ENCODE data around the gene TBXA2R.

TBXA2R gene

GRCh38 chr19:3547767-3548282 is 58.9 kb downstream of the TBXA2R start:
- Histone ChIP-seq H3K36me3 (ENCODE audit: control insufficient read depth, insufficient read depth, low read length) (peaks cover 48% of the 10 kb centered on the region), H3K9me3 (ENCODE audit: control insufficient read depth, low read length) (no peaks in the 10 kb centered on the region), H3K4me1 (ENCODE audit: control insufficient read depth, insufficient read depth, low read length, poor library complexity, severe bottlenecking) (peaks cover 3% of the 10 kb centered on the region), H3K4me3 (ENCODE audit: extremely low read depth, insufficient read depth, low read length, poor library complexity, severe bottlenecking) (no peak overlapping the region), H3K27ac (ENCODE audit: low read depth, low read length, severe bottlenecking) (no peak overlapping the region)
- WGBS, 2 experiments (ENCODE audit: insufficient coverage in 2 of 2) = 95 to 96% methylated on average over 31 to 36 of the region's 36 CpGs

- H3K36me3 ChIP-seq (ENCODE audit: control insufficient read depth, insufficient read depth, low read length) = peaks cover 45% of the 10 kb centered on the region
- H3K4me1 ChIP-seq (ENCODE audit: control insufficient read depth, insufficient read depth, low read length, poor library complexity, severe bottlenecking) = no peaks in the 10 kb centered on the region
- no peak overlapping the region for H3K4me3 ChIP-seq (ENCODE audit: extremely low read depth, insufficient read depth, low read length, poor library complexity, severe bottlenecking)
- H3K9me3 ChIP-seq (ENCODE audit: control insufficient read depth, low read length) = no peaks in the 10 kb centered on the region
- 93 to 94% methylated on average over 13 to 15 of the region's 15 CpGs for WGBS, 2 experiments (ENCODE audit: insufficient coverage in 2 of 2)
- H3K27ac ChIP-seq (ENCODE audit: low read depth, low read length, severe bottlenecking) = no peak overlapping the region
Measured at GRCh38 chr19:3547301-3547731, 59.4 kb downstream of the TBXA2R start.

- Histone ChIP-seq H3K9me3 (ENCODE audit: control insufficient read depth, low read length) (no peaks in the 10 kb centered on the region), H3K36me3 (ENCODE audit: control insufficient read depth, insufficient read depth, low read length) (peaks cover 39% of the 10 kb centered on the region), H3K27ac (ENCODE audit: low read depth, low read length, severe bottlenecking) (no peak overlapping the region), H3K4me3 (ENCODE audit: extremely low read depth, insufficient read depth, low read length, poor library complexity, severe bottlenecking) (no peak overlapping the region), H3K4me1 (ENCODE audit: control insufficient read depth, insufficient read depth, low read length, poor library complexity, severe bottlenecking) (no peaks in the 10 kb centered on the region)
- WGBS, 2 experiments (ENCODE audit: insufficient coverage in 2 of 2) = 95 to 99% methylated on average over 21 to 22 of the region's 23 CpGs
Measured at GRCh38 chr19:3546119-3546518, 60.6 kb downstream of the TBXA2R start.

GRCh38 chr19:3545669-3546034 is 61.0 kb downstream of the TBXA2R start:
- Histone ChIP-seq H3K36me3 (ENCODE audit: control insufficient read depth, insufficient read depth, low read length) (peaks cover 34% of the 10 kb centered on the region), H3K4me3 (ENCODE audit: extremely low read depth, insufficient read depth, low read length, poor library complexity, severe bottlenecking) (no peak overlapping the region)
- 89 to 94% methylated on average over 8 to 10 of the region's 10 CpGs for whole genome bisulfite sequencing, 2 experiments (ENCODE audit: insufficient coverage in 2 of 2)

GRCh38 chr19:3544742-3545668 is 61.7 kb downstream of the TBXA2R start:
- WGBS, 2 experiments (ENCODE audit: insufficient coverage in 2 of 2) = 36 to 75% methylated on average over 6 to 29 of the region's 30 CpGs

More at GRCh38 chr19:3545669-3546034, 61.0 kb downstream of the TBXA2R start:
- Histone ChIP-seq H3K9me3 (ENCODE audit: control insufficient read depth, low read length) (no peaks in the 10 kb centered on the region), H3K4me1 (ENCODE audit: control insufficient read depth, insufficient read depth, low read length, poor library complexity, severe bottlenecking) (no peaks in the 10 kb centered on the region), H3K27ac (ENCODE audit: low read depth, low read length, severe bottlenecking) (no peak overlapping the region)

More at GRCh38 chr19:3544742-3545668, 61.7 kb downstream of the TBXA2R start:
- Histone ChIP-seq H3K4me3 (ENCODE audit: extremely low read depth, insufficient read depth, low read length, poor library complexity, severe bottlenecking) (no peak overlapping the region), H3K9me3 (ENCODE audit: control insufficient read depth, low read length) (no peaks in the 10 kb centered on the region), H3K36me3 (ENCODE audit: control insufficient read depth, insufficient read depth, low read length) (peaks cover 33% of the 10 kb centered on the region), H3K27ac (ENCODE audit: low read depth, low read length, severe bottlenecking) (no peak overlapping the region), H3K4me1 (ENCODE audit: control insufficient read depth, insufficient read depth, low read length, poor library complexity, severe bottlenecking) (no peaks in the 10 kb centered on the region)
